Smooth muscle cell (in vitro differentiated cells): Measurements from ENCODE around the gene LARP4. TPM values are rescaled to one million over a fixed set of nuclear protein-coding genes. Genes with fewer than 3 reads are reported as not detected.

Experiments used
- DNase-seq: peaks from one replicate; lab custom pipeline; 2025; ENCODE audit not compliant: unreplicated experiment; lab: John Stamatoyannopoulos, UW
- H2AFZ ChIP-seq: fragments of 200-600 bp; sonication (generic); 2 replicates; pipeline ENCODE4 v1.6.0; 2016; ENCODE audit warnings: antibody characterized with exemption, low read depth, mild to moderate bottlenecking
- H3F3A ChIP-seq: fragments of 200-600 bp; sonication (generic); 2 replicates; pipeline ENCODE4 v1.6.0; 2017; ENCODE audit warnings: antibody characterized with exemption, low read depth
- H3K27ac ChIP-seq: fragments of 200-600 bp; sonication (generic); 2 replicates; pipeline ENCODE4 v1.5.1; 2016; ENCODE audit warnings: low read depth, mild to moderate bottlenecking
- H3K27me3 ChIP-seq: fragments of 200-600 bp; sonication (generic); 2 replicates; pipeline ENCODE4 v1.6.1; 2016; ENCODE audit warnings: low read depth, mild to moderate bottlenecking
- H3K36me3 ChIP-seq: fragments of 200-600 bp; sonication (generic); 2 replicates; pipeline ENCODE4 v1.5.1; 2016; ENCODE audit warnings: low read depth
- H3K4me1 ChIP-seq: fragments of 200-600 bp; sonication (generic); 2 replicates; pipeline ENCODE4 v1.5.1; 2016; ENCODE audit warnings: low read depth
- H3K4me2 ChIP-seq: fragments of 200-600 bp; sonication (generic); 2 replicates; pipeline ENCODE4 v1.6.0; 2016; ENCODE audit warnings: mild to moderate bottlenecking
- H3K4me3 ChIP-seq: fragments of 200-600 bp; sonication (generic); 2 replicates; pipeline ENCODE4 v1.5.1; 2016; ENCODE audit warnings: mild to moderate bottlenecking
- H3K79me2 ChIP-seq: fragments of 200-600 bp; sonication (generic); 2 replicates; pipeline ENCODE4 v1.6.0; 2016; ENCODE audit warnings: low read depth, mild to moderate bottlenecking
- H3K9ac ChIP-seq: fragments of 200-600 bp; sonication (generic); 2 replicates; pipeline ENCODE4 v1.6.0; 2016; ENCODE audit warnings: low read depth
- H3K9me3 ChIP-seq: fragments of 200-600 bp; sonication (generic); replicated peaks from 2 replicates; pipeline ENCODE4 v1.5.1; 2016; ENCODE audit warnings: low read depth
- H4K20me1 ChIP-seq: fragments of 200-600 bp; sonication (generic); 2 replicates; pipeline ENCODE4 v1.6.0; 2016; ENCODE audit warnings: low read depth
- WGBS: methylation state at CpG from one replicate; pipeline ENCODE4 v1.1.7; 2016; ENCODE audit warnings: low lambda C conversion rate; 5-methylcytosine and 5-hydroxymethylcytosine counted together
- polyA plus RNA-seq: library from polyadenylated mRNA; unstranded; fragments of >200 nt; fragmentation: Nextera tagmentation; extraction: Ambion mirVana; gene quantifications from 2 replicates; pipeline ENCODE4 v1.2.1, GENCODE V29; 2016
- total RNA-seq: library from RNA; depleted of rRNA; stranded (reverse); fragments of >200 nt; gene quantifications from 2 replicates; pipeline ENCODE4 v1.2.3, GENCODE V29; 2014
- TF ChIP-seq, protein P1 (sequence below): fragments of 200-600 bp; sonication (generic); IDR thresholded peaks from 2 replicates; pipeline ENCODE4 v1.5.1; 2017; ENCODE audit warnings: borderline replicate concordance, mild to moderate bottlenecking, antibody characterized with exemption; ENCODE audit not compliant: insufficient read depth, poor library complexity, severe bottlenecking

Gene LARP4
- total and polyA plus RNA-seq, 2 experiments from 2014 or later, result 11.7 to 37.9 TPM

DNA sequence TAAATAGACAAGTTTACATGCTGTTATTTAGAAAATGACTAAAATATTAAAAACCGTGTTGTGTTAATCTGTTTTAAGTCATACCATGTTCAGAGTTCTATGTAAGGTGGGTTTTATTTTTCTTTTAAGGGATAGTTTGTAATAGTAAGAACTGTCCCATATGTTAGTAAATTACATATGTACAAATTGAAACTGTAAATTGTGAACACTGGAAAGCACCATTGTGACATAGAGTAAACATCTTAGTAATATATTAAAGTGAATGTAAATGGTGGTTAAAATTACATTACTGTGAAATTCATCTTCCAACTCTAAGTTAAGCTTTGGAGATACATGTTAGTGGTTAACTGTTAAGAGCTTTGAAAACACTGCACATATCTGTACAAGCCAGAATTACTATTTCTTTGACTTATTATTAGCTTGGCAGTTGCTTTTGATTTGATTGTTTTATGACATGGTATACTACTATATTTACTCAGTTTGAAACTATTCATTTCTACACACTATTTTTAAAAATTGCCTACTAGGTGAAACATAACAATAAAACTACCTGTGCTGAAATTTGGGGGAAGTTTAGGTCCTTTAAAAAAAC is 76.7 kb downstream of the LARP4 start:
- Histone ChIP-seq H3K4me1 (no peaks in the 10 kb centered on the region), H3K4me2 (no peak overlapping the region), H2AFZ (no peak overlapping the region), H3K9ac (no peak overlapping the region), H3K79me2 (no peaks in the 10 kb centered on the region), H4K20me1 (no peaks in the 10 kb centered on the region), H3K27ac (no peak overlapping the region), H3K36me3 (peaks cover 26% of the 10 kb centered on the region), H3K4me3 (no peak overlapping the region), H3K9me3 (no peaks in the 10 kb centered on the region), H3F3A (no peaks in the 10 kb centered on the region), H3K27me3 (no peaks in the 10 kb centered on the region)
- no peak for DNase-seq
- 95% methylated on average over 1 of the region's 1 CpG for WGBS
- TF ChIP-seq, protein P1, sequence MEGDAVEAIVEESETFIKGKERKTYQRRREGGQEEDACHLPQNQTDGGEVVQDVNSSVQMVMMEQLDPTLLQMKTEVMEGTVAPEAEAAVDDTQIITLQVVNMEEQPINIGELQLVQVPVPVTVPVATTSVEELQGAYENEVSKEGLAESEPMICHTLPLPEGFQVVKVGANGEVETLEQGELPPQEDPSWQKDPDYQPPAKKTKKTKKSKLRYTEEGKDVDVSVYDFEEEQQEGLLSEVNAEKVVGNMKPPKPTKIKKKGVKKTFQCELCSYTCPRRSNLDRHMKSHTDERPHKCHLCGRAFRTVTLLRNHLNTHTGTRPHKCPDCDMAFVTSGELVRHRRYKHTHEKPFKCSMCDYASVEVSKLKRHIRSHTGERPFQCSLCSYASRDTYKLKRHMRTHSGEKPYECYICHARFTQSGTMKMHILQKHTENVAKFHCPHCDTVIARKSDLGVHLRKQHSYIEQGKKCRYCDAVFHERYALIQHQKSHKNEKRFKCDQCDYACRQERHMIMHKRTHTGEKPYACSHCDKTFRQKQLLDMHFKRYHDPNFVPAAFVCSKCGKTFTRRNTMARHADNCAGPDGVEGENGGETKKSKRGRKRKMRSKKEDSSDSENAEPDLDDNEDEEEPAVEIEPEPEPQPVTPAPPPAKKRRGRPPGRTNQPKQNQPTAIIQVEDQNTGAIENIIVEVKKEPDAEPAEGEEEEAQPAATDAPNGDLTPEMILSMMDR, result no peak

GRCh38 chr12:50482571-50482970 is 81.9 kb downstream of the LARP4 start:
- no peak overlapping the region for H2AFZ ChIP-seq
- no peak overlapping the region for H3K4me2 ChIP-seq
- H3K4me1 ChIP-seq, result no peaks in the 10 kb centered on the region
- H3K79me2 ChIP-seq, result no peaks in the 10 kb centered on the region
- WGBS, result 86% methylated on average over 4 of the region's 4 CpGs
- no peak overlapping the region for H3K27ac ChIP-seq
- no peaks in the 10 kb centered on the region for H4K20me1 ChIP-seq
- no peak for DNase-seq
- H3F3A ChIP-seq, result no peaks in the 10 kb centered on the region
- no peak overlapping the region for H3K9ac ChIP-seq
- TF ChIP-seq, protein P1, result no peak
- H3K9me3 ChIP-seq, result no peaks in the 10 kb centered on the region
- H3K27me3 ChIP-seq, result no peaks in the 10 kb centered on the region
- no peak overlapping the region for H3K4me3 ChIP-seq
- no peaks in the 10 kb centered on the region for H3K36me3 ChIP-seq

- Histone ChIP-seq H3K4me2 (no peak overlapping the region), H3K4me3 (no peak overlapping the region)
- 92% methylated on average over 1 of the region's 1 CpG for WGBS
These were observed 82.8 kb downstream of the LARP4 start for GRCh38 chr12:50483488-50483887.

More at GRCh38 chr12:50483488-50483887, 82.8 kb downstream of the LARP4 start:
- Histone ChIP-seq H3K27ac (no peak overlapping the region), H3K4me1 (no peaks in the 10 kb centered on the region), H3K36me3 (no peaks in the 10 kb centered on the region), H3F3A (no peaks in the 10 kb centered on the region), H3K27me3 (no peaks in the 10 kb centered on the region), H3K9ac (no peak overlapping the region), H2AFZ (no peak overlapping the region), H3K9me3 (no peaks in the 10 kb centered on the region), H4K20me1 (no peaks in the 10 kb centered on the region), H3K79me2 (no peaks in the 10 kb centered on the region)
- TF ChIP-seq, protein P1, result no peak
- DNase-seq, result no peak
